Activated CD8-positive, alpha-beta T cell treated with anti-CD3 and anti-CD28 coated beads, Interleukin-2, amount 10 ng/mL, durations not matched to agents 7 days and 5 days (primary cell): ENCODE measurements around the gene HLA-A. TPM values are rescaled to one million over a fixed set of nuclear protein-coding genes. Genes with fewer than 3 reads are reported as not detected.

Experiments used
- ATAC-seq: fragments of 150-1000 bp; cut with Tn5 transposase; one replicate; pipeline ENCODE4 v1.10.0; 2021; ENCODE audit warnings: moderate library complexity
- CTCF ChIA-PET: fragments of 350-600 bp; sonication (Branson Sonifier 250); formaldehyde crosslinking; loops from one replicate; lab custom pipeline; 2021; ENCODE audit warnings: antibody characterized with exemption; lab: Charles Lee
- POLR2A ChIA-PET: fragments of 350-600 bp; sonication (Branson Sonifier 250); formaldehyde crosslinking; loops from one replicate; lab custom pipeline; 2021; ENCODE audit warnings: antibody characterized with exemption; lab: Charles Lee
- DNase-seq: peaks from one replicate; pipeline ENCODE4 v3.0.0-alpha.2; 2020
- H3K27ac Mint-ChIP-seq: one replicate; pipeline ENCODE4 v1.8.0; 2021; ENCODE audit warnings: mild to moderate bottlenecking, mixed read lengths
- H3K27me3 Mint-ChIP-seq: one replicate; pipeline ENCODE4 v1.8.0; 2021; ENCODE audit warnings: low read depth, mixed read lengths
- H3K36me3 Mint-ChIP-seq: one replicate; pipeline ENCODE4 v1.8.0; 2021; ENCODE audit warnings: low read depth, mixed read lengths
- H3K4me1 Mint-ChIP-seq: one replicate; pipeline ENCODE4 v1.8.0; 2021; ENCODE audit warnings: low read depth, mixed read lengths
- H3K4me3 Mint-ChIP-seq: one replicate; pipeline ENCODE4 v1.8.0; 2021; ENCODE audit warnings: mild to moderate bottlenecking, mixed read lengths
- H3K9me3 Mint-ChIP-seq: one replicate; pipeline ENCODE4 v1.8.0; 2022; ENCODE audit warnings: mixed read lengths; ENCODE audit not compliant: insufficient read depth
- total RNA-seq, 2 experiments: library from RNA; stranded (reverse); gene quantifications; one replicate each; pipeline ENCODE4 v1.2.3, GENCODE V29; 2021

HLA-A gene
- 1,000 to 10,000 TPM; 1,178 to 1,183 TPM for total RNA-seq

DNA sequence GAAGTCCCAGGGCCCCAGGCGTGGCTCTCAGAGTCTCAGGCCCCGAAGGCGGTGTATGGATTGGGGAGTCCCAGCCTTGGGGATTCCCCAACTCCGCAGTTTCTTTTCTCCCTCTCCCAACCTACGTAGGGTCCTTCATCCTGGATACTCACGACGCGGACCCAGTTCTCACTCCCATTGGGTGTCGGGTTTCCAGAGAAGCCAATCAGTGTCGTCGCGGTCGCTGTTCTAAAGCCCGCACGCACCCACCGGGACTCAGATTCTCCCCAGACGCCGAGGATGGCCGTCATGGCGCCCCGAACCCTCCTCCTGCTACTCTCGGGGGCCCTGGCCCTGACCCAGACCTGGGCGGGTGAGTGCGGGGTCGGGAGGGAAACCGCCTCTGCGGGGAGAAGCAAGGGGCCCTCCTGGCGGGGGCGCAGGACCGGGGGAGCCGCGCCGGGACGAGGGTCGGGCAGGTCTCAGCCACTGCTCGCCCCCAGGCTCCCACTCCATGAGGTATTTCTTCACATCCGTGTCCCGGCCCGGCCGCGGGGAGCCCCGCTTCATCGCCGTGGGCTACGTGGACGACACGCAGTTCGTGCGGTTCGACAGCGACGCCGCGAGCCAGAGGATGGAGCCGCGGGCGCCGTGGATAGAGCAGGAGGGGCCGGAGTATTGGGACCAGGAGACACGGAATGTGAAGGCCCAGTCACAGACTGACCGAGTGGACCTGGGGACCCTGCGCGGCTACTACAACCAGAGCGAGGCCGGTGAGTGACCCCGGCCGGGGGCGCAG lies at the start of gene HLA-A:
Gene HLA-A (plus strand): TSS at position 258 of the 778 bp plus-strand sequence. CDS start 22 bp downstream, at position 280.
- POLR2A ChIA-PET: interaction anchor here (0.9 to 1.4 kb wide), 5 partner anchors 13 to 151 kb away, joined by 3 to 7 read pairs (median 5); partner anchors contain the start of gene PPP1R11
- H3K36me3 Mint-ChIP-seq: peaks cover 49% of the 10 kb centered on the region
- no peaks in the 10 kb centered on the region for H3K27me3 Mint-ChIP-seq
- peaks cover 52% of the 10 kb centered on the region for H3K4me1 Mint-ChIP-seq
- CTCF ChIA-PET: no interaction called here
- ATAC-seq (peak; percentile 83), DNase-seq (peak; percentile 96)
- no peaks in the 10 kb centered on the region for H3K9me3 Mint-ChIP-seq
- peak within 1 kb of the TSS; percentile 98 for H3K4me3 Mint-ChIP-seq
- peak within 1 kb of the TSS; percentile 100 for H3K27ac Mint-ChIP-seq

DNA sequence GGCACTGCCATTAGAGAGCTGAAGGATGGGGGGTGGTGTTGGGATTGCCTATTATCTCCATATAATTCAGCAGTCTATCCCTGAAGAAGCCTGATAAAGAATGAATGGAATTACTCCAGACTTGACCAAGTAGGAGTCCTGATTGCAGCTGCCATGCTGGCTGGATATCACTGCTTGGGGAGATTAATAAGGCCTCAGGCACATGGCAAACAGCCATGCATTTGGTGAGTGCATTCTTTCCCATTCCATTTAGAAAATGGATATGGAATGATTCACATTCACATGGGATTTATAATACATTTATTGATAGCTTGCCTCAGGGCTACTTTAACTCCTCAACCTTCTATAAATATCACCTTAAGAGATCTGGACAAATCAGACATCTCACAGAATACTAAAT lies 49.6 kb upstream of the HLA-A start:
- Mint-ChIP-seq H3K9me3 (no peaks in the 10 kb centered on the region), H3K4me3 (no peak overlapping the region), H3K4me1 (peaks cover 7% of the 10 kb centered on the region), H3K27me3 (no peaks in the 10 kb centered on the region), H3K27ac (no peak overlapping the region), H3K36me3 (peaks cover 3% of the 10 kb centered on the region)
- ChIA-PET CTCF (interaction anchor here (1.0 kb wide), 1 partner anchor 264 kb away, joined by 3 read pairs; no protein-coding TSS in a partner anchor), POLR2A (no interaction called here)
- DNase-seq (no peak), ATAC-seq (no peak)

DNA sequence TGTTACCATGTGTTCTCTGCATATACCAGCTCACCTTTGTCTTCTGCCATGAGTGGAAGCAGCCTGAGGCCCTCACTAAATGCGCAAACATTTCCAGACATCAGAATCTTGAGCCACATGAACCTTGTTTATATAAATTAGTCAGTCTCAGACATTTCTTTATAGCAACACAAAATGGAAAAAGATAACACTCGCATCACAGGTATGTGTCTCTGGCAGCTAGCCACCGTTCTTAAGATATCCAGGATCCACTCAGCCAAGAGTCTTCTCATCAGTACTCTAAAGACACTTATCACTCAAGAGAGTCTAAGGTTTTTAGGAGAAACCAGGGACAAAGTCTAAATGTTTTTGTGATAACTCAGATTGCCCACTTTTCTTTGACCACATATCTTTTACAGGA lies 43.1 kb upstream of the HLA-A start:
- H3K9me3 Mint-ChIP-seq: no peaks in the 10 kb centered on the region
- CTCF ChIA-PET: no interaction called here
- POLR2A ChIA-PET: interaction anchor here (0.6 kb wide), 1 partner anchor 1892 kb away, joined by 3 read pairs; no protein-coding TSS in a partner anchor

DNA sequence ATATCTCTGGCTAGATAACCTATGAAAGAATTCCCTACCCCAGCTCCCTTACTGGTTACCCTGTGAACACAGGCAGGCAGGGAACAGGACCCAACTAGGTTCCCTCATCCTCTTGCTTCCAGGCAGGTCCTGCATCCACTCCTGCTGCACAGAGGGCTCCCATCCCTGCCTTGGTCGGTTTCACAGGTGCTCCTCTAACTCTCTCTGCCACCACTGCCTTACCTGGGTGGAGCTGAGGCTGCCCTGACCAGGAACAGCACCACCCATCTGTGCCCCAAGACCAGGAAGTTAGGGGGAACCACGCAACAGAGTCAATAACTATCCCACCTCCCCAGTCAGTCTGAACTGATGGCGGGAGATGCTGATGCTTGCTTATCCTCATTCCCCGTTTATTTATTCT lies 37.0 kb upstream of the HLA-A start:
- no peaks in the 10 kb centered on the region for H3K4me1 Mint-ChIP-seq
- no peaks in the 10 kb centered on the region for H3K36me3 Mint-ChIP-seq
- peaks cover 21% of the 10 kb centered on the region for H3K27me3 Mint-ChIP-seq
- ATAC-seq (no peak), DNase-seq (no peak)
- no peak overlapping the region for H3K4me3 Mint-ChIP-seq
- H3K9me3 Mint-ChIP-seq: no peaks in the 10 kb centered on the region
- CTCF ChIA-PET: no interaction called here
- POLR2A ChIA-PET: interaction anchor here (0.6 kb wide), 1 partner anchor 149 kb away, joined by 3 read pairs; no protein-coding TSS in a partner anchor
- no peak overlapping the region for H3K27ac Mint-ChIP-seq

More for the DNA sequence above, 43.1 kb upstream of the HLA-A start:
- H3K4me3 Mint-ChIP-seq: no peak overlapping the region
- no peak for DNase-seq
- H3K27me3 Mint-ChIP-seq: peaks cover 14% of the 10 kb centered on the region
- no peaks in the 10 kb centered on the region for H3K36me3 Mint-ChIP-seq
- ATAC-seq: no peak
- H3K27ac Mint-ChIP-seq: no peak overlapping the region
- H3K4me1 Mint-ChIP-seq: no peaks in the 10 kb centered on the region

DNA sequence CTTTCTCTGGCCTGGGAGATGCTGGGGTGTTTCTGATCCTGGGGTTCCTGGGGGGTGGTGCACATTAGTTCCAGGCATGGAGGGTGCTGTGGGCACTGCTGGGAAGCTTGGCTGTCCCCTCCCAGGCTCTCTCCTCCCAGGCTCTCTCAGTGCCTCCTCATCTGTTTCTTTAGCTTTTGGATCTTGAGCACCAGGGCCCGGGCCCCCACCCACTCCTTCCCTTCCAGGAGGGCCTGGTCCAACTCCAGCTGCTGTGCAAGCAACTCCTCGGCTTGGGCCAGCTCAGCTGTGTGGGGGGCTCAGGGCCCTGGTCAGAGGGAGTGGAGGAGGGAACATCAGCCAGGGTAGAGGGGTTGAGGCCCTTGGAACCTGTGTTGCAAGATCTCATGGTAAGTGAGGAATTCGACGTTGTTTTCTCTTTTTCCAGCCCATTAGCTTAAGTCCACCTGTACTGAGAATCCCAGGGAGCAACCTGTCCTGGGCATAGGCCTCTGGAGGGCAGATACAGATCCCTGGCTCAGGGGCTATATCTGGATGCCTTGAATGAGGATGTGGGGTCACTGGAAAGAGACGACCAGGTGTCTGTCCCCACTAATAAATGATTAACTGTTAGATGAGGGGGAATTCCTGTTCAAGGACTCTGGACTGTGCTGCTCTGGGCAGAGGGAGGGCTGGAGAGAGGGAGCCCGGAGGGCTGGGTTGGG lies 34.5 kb upstream of the HLA-A start:
- ChIA-PET CTCF (no interaction called here), POLR2A (no interaction called here)
- Mint-ChIP-seq H3K27ac (no peak overlapping the region), H3K27me3 (peaks cover 38% of the 10 kb centered on the region), H3K36me3 (no peaks in the 10 kb centered on the region), H3K4me3 (no peak overlapping the region), H3K4me1 (no peaks in the 10 kb centered on the region), H3K9me3 (no peaks in the 10 kb centered on the region)
- no peak for ATAC-seq
- no peak for DNase-seq

DNA sequence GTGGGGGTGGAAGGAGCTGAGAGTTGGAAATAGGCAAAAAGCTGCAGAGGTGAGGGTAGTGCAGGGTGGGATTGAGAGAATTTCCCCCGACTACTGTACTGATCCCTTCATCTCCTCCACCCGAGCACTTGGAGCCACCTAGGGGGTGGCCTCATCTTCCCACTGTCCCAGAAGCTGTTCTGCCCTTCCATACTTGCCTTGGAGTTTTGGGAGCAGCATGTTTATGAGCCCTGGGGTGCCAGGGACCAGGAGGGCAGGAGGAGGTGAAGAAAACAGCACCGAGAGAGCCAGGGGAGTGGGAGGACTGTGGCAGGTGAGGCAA lies 34.0 kb upstream of the HLA-A start:
- no peaks in the 10 kb centered on the region for H3K4me1 Mint-ChIP-seq
- ATAC-seq (no peak), DNase-seq (no peak)
- CTCF ChIA-PET: no interaction called here
- no peak overlapping the region for H3K4me3 Mint-ChIP-seq
- POLR2A ChIA-PET: no interaction called here
- H3K27me3 Mint-ChIP-seq: peaks cover 34% of the 10 kb centered on the region
- no peaks in the 10 kb centered on the region for H3K9me3 Mint-ChIP-seq
- H3K36me3 Mint-ChIP-seq: no peaks in the 10 kb centered on the region
- H3K27ac Mint-ChIP-seq: no peak overlapping the region

DNA sequence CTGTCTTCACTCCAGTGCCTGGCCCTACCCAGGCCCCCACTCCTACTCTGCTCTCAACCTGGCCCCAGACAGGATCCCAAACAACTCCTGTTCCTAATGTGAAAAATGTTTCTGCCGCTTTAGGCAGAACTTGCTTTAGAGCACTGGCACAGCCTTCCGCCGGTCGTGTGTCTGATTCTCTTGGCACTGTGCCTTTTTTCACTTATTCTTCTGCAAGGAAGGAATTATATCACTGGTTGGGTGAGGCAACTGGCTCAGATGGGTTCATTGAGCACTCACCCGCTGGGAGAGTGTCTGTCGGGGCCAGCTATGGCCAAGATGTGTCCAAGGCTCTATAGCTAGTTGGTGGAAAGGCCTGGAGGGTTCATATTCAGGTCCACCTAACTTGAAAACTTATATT lies 33.6 kb upstream of the HLA-A start:
- H3K4me1 Mint-ChIP-seq: no peaks in the 10 kb centered on the region
- H3K27ac Mint-ChIP-seq: no peak overlapping the region
- CTCF ChIA-PET: no interaction called here
- no peak for DNase-seq
- H3K9me3 Mint-ChIP-seq: no peaks in the 10 kb centered on the region
- peaks cover 32% of the 10 kb centered on the region for H3K27me3 Mint-ChIP-seq
- no peaks in the 10 kb centered on the region for H3K36me3 Mint-ChIP-seq
- POLR2A ChIA-PET: no interaction called here
- no peak for ATAC-seq
- H3K4me3 Mint-ChIP-seq: no peak overlapping the region

DNA sequence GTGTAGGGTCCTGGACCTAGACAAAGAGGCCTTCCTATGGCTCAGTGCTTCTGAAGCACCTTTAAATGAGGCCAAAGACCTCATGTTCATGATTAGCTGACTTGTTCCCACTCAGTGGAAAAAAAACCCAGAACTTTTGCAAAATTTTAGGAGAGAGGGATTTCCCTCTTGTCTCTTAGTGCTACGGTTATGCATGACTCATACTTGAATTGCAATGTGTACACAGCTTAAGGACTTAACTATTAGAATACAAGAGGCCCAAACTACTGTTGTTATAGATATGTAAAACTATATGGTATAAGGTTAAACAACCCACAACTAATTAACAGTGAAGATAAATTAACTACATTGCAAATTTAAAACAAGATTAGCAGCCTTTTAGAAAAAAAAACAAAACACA lies 32.3 kb upstream of the HLA-A start:
- H3K4me3 Mint-ChIP-seq: no peak overlapping the region
- POLR2A ChIA-PET: interaction anchor here (1.0 kb wide), 1 partner anchor 17 kb away, joined by 4 read pairs; no protein-coding TSS in a partner anchor
- no peaks in the 10 kb centered on the region for H3K36me3 Mint-ChIP-seq
- H3K27me3 Mint-ChIP-seq: peaks cover 30% of the 10 kb centered on the region
- no peak for DNase-seq
- CTCF ChIA-PET: no interaction called here
- H3K27ac Mint-ChIP-seq: no peak overlapping the region
- H3K4me1 Mint-ChIP-seq: peaks cover 8% of the 10 kb centered on the region
- ATAC-seq: no peak
- H3K9me3 Mint-ChIP-seq: no peaks in the 10 kb centered on the region

DNA sequence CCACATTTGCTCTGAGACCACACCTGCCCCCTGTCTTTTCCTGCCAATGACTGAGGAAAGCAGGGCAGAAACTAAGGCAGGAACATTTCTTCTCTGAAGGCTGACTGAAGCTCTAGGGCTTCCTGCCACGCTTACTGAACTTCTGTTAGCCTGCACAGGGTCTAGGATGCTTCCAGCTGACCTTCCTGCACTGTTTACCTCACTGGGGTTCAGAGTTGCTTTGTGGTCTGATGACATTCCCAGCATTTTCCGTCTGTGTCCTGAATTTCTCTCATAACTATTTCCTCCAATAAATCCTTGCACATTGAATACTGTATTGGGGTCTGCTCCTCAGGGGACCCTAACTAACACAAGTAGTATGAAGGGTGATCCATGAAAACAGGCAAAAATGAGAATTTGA lies 29.5 kb upstream of the HLA-A start:
- ChIA-PET CTCF (no interaction called here), POLR2A (no interaction called here)
- DNase-seq: no peak
- no peaks in the 10 kb centered on the region for H3K36me3 Mint-ChIP-seq
- H3K9me3 Mint-ChIP-seq: no peaks in the 10 kb centered on the region
- no peak overlapping the region for H3K4me3 Mint-ChIP-seq
- H3K27ac Mint-ChIP-seq: no peak overlapping the region
- no peak for ATAC-seq
- H3K27me3 Mint-ChIP-seq: peaks cover 23% of the 10 kb centered on the region
- H3K4me1 Mint-ChIP-seq: peaks cover 11% of the 10 kb centered on the region

DNA sequence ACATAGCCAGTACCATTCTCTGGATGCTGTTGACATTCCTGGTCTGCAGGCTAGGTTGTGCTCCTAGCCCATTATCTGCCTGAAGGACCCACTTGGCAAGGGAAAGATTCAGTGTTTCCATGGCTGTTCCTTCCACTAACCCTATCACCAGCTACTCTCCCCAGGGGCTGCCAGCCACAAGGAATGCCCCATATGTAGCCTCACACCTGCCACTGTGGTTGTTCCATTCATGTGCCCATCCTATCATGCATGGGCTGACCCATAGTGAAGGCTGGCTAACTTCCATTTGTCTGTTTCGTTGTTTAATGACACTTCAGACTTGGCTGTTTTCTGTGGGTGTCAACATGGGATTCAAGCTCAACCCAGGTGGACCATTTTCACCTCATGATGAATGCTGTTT lies 25.6 kb upstream of the HLA-A start:
- peaks cover 13% of the 10 kb centered on the region for H3K4me1 Mint-ChIP-seq
- CTCF ChIA-PET: no interaction called here
- no peaks in the 10 kb centered on the region for H3K9me3 Mint-ChIP-seq
- DNase-seq (no peak), ATAC-seq (no peak)
- POLR2A ChIA-PET: no interaction called here
- no peak overlapping the region for H3K27ac Mint-ChIP-seq
- no peaks in the 10 kb centered on the region for H3K36me3 Mint-ChIP-seq
- peaks cover 28% of the 10 kb centered on the region for H3K27me3 Mint-ChIP-seq
- H3K4me3 Mint-ChIP-seq: no peak overlapping the region

DNA sequence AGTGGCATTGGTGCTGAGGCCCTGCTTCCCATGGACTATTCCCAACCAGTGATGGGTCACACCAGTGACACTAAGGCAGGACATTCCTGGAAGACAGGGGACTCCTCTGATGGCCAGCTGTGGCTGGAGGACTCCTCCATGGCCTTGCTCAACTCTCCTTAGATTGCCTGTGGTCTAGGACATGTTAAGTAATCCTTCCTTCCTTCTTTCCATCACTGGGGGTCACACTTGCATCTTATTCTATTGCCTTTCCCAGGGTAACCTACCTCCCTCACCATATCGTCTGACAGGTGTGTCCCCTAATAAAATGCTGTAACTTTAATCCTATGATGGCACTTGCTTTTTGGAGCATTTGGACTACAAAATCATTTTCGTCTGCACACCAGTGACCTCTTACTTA lies 24.5 kb upstream of the HLA-A start:
- ATAC-seq: no peak
- ChIA-PET POLR2A (no interaction called here), CTCF (no interaction called here)
- H3K27me3 Mint-ChIP-seq: peaks cover 18% of the 10 kb centered on the region
- H3K27ac Mint-ChIP-seq: no peak overlapping the region
- no peaks in the 10 kb centered on the region for H3K36me3 Mint-ChIP-seq
- H3K4me3 Mint-ChIP-seq: no peak overlapping the region
- H3K4me1 Mint-ChIP-seq: peaks cover 13% of the 10 kb centered on the region
- DNase-seq: no peak
- no peaks in the 10 kb centered on the region for H3K9me3 Mint-ChIP-seq
